Ovary (tissue), 9 donors: ENCODE results near the gene MAST1. TPM values are rescaled to one million over a fixed set of nuclear protein-coding genes. Genes with fewer than 3 reads are reported as not detected.
"Not testable (repeated sequence)": the region's sequence is repeated elsewhere in the genome, so short reads cannot be mapped to it uniquely, and the experiment has no call there.

Source experiments
- DNase-seq, 5 donors: peaks; one replicate each; pipeline ENCODE4 v3.0.0-alpha.2; 2019 to 2020
- H3K27ac ChIP-seq, 2 donors: fragments of 200-600 bp; one replicate each; pipeline versions ENCODE4 v1.5.1 to v1.8.0; 2019 to 2022
- H3K27me3 ChIP-seq: fragments of 200-600 bp; one replicate; pipeline ENCODE4 v1.8.0; 2022
- H3K36me3 ChIP-seq: fragments of 200-600 bp; sonication (generic); one replicate; pipeline ENCODE4 v1.5.1; 2019
- H3K4me1 ChIP-seq: one replicate; pipeline ENCODE4 v1.8.1; 2013; ENCODE audit warnings: mild to moderate bottlenecking, moderate library complexity; ENCODE audit not compliant: insufficient read depth
- H3K4me3 ChIP-seq: fragments of 200-600 bp; sonication (generic); one replicate; pipeline ENCODE4 v1.5.1; 2017
- H3K9me3 ChIP-seq, 2 donors: fragments of 200-600 bp in 1 of 2; sonication (generic) in 1 of 2; one replicate each; pipeline versions ENCODE4 v1.5.1 to v1.8.1; 2013 to 2019; ENCODE audit warnings: mild to moderate bottlenecking in 1 of 2, moderate library complexity in 1 of 2
- EP300 ChIP-seq: sonication (generic); formaldehyde crosslinking; IDR thresholded peaks from one replicate; pipeline ENCODE4 v1.6.1; 2017; ENCODE audit warnings: antibody characterized with exemption
- POLR2A ChIP-seq: fragments of 450-650 bp; IDR thresholded peaks from one replicate; pipeline ENCODE4 v1.6.1; 2017; ENCODE audit warnings: antibody characterized with exemption, mild to moderate bottlenecking, moderate library complexity
- WGBS, 3 donors: extraction: QIAGEN DNeasy Blood & Tissue Kit in 1 of 3; methylation state at CpG; one replicate each; pipeline versions ENCODE4 v1.1.5 to v1.1.7; 2013 to 2017; 5-methylcytosine and 5-hydroxymethylcytosine counted together
- intact Hi-C, 4 donors: fragments of 100-400 bp; cut with DNase I; formaldehyde crosslinking; loops; one replicate each; pipeline versions ENCODE4 v1.11.0 to v1.15.1; 2022 to 2023
- polyA plus RNA-seq, 2 donors: library from polyadenylated mRNA; stranded (reverse); fragments of 200-250 nt in 1 of 2; fragments of 350-450 nt in 1 of 2; fragmentation: Illumina TruSeq in 1 of 2; extraction: RNeasy Lipid Tissue Mini Kit (QIAGEN cat#74804) in 1 of 2; gene quantifications; one replicate each; pipeline ENCODE4 v1.2.3, GENCODE V29; 2013 to 2014
- total RNA-seq, 7 donors: library from RNA; depleted of rRNA in 2 of 7; stranded (reverse); fragments of >200 nt in 2 of 7; fragmentation: NEBNext Ultra II Directional in 3 of 7; extraction: Animal tissue kit (Norgen Biotek cat#: 25700) in 3 of 7; gene quantifications; one replicate each; pipeline versions ENCODE4 v1.1.0 to v1.2.4, GENCODE V29; 2016 to 2023
- TF ChIP-seq, protein P1 (sequence below), 3 donors: fragments of 450-650 bp in 2 of 3; fragments of 200-600 bp in 1 of 3; IDR thresholded peaks; one replicate each; pipeline versions ENCODE4 v1.5.1 to v1.8.0; 2016 to 2022; ENCODE audit warnings: antibody characterized with exemption in 3 of 3, mild to moderate bottlenecking in 1 of 3
- donor health status: DM: no; HTN: no; CAD: no; lungs with moderate emphysema.
- donor health status: DM: no; HTN: no; CAD: no.
- donor health status: Bipolar disorder and iron deficiency.
- donor health status: DM: yes; HTN: yes; CAD: no.
- donor health status: DM: no; HTN: no; CAD: no.
- donor health status: DM: yes; HTN: yes; CAD: no.

Gene MAST1
- total and polyA plus RNA-seq, 9 donors, result 0.25 to 2.4 (median 1.1) TPM

DNA sequence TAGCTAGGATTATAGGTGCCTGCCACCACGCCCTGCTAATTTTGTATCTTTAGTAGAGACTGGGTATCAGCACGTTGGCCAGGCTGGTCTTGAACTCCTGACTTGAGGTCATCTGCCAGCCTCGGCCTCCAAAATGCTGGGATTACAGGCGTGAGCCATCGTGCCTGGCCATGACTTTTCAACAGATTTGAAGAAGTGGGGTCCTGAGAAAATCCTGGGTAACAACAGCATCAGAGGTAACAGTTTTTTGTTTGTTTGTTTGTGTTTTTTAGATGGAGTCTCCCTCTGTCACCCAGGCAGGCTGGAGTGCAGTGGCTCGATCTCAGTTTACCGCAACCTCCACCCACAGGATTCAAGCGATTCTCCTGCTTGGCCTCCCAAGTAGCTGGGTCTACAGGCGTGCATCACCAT lies 43.3 kb upstream of the MAST1 start:
- TF ChIP-seq EP300 (no peak), POLR2A (no peak)
- TF ChIP-seq, protein P1, sequence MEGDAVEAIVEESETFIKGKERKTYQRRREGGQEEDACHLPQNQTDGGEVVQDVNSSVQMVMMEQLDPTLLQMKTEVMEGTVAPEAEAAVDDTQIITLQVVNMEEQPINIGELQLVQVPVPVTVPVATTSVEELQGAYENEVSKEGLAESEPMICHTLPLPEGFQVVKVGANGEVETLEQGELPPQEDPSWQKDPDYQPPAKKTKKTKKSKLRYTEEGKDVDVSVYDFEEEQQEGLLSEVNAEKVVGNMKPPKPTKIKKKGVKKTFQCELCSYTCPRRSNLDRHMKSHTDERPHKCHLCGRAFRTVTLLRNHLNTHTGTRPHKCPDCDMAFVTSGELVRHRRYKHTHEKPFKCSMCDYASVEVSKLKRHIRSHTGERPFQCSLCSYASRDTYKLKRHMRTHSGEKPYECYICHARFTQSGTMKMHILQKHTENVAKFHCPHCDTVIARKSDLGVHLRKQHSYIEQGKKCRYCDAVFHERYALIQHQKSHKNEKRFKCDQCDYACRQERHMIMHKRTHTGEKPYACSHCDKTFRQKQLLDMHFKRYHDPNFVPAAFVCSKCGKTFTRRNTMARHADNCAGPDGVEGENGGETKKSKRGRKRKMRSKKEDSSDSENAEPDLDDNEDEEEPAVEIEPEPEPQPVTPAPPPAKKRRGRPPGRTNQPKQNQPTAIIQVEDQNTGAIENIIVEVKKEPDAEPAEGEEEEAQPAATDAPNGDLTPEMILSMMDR (IDR thresholded peaks at IDR 0.05), result no peak
- DNase-seq, result no peak
- no peak overlapping the region for H3K4me3 ChIP-seq
- no peaks in the 10 kb centered on the region for H3K36me3 ChIP-seq
- 87 to 93% (median 93%) methylated on average over 9 of the region's 9 CpGs for WGBS, 3 donors
- peaks cover 4% of the 10 kb centered on the region for H3K4me1 ChIP-seq
- H3K9me3 ChIP-seq, result no peaks in the 10 kb centered on the region
- H3K27ac ChIP-seq, result no peak overlapping the region
- intact Hi-C loops, result loop anchor here in 1 of 4 donors (5.0 kb wide), 1 partner anchor 33 kb away; no protein-coding TSS in a partner anchor
- H3K27me3 ChIP-seq, result no peaks in the 10 kb centered on the region

DNA sequence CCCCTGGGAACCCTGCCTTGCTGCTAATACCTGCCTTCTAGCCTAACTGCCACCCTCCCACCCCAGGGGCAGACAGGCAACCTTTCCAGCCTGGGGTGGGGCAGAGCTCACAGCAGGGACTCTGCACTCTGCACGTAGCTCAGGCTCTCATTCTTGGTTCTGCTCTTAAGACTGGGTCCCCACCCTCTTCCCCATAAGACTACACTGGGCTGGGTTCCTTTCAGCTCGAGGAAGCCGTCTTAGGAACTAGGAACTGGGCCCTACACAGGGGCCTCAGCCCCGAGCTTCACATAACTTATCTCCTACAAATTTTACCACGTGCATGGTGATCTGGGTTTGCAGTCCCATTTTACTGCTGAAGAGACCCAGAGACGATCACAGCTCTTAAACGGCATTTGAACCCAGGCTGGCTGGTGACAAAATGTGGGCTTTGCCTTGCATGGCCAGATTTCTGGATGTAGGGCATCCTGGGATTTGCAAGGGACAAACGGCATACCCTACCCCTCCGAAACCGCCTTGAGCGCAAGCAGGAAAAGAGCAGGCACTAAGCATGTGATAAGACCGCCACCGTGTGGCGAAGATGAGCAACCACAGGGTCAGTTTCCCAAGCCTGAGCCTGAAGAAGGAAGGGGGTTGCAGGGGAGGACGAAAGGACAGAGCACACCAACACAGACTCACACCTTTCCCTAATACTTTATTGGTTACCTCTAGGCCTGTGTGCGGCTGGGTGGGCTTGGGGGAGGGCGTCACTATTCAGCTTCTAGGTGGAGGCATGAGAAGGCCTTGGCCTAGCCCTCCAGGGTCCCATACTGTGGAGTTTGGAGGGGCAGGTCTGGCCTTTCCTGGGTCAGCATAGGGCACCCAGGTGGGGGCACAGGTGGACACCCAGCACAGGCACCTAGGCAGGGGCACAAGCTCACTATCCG lies 41.9 kb upstream of the MAST1 start:
- H3K36me3 ChIP-seq, result no peaks in the 10 kb centered on the region
- H3K27ac ChIP-seq, result peak overlapping the region in 1 of 2 donors; percentile 42
- no peak overlapping the region for H3K4me3 ChIP-seq
- WGBS, 3 donors, result 7 to 9% (median 7%) methylated on average over 18 of the region's 18 CpGs
- intact Hi-C loops, result loop anchor here in 3 of 4 donors (1.0 to 5.0 kb wide), 3 partner anchors 19 to 34 kb away; no protein-coding TSS in a partner anchor
- H3K4me1 ChIP-seq, result peaks cover 4% of the 10 kb centered on the region
- no peaks in the 10 kb centered on the region for H3K9me3 ChIP-seq
- TF ChIP-seq EP300 (no peak), POLR2A (peak; percentile 21)
- TF ChIP-seq, protein P1 (IDR thresholded peaks at IDR 0.05), result peak; percentile 89 to 96 (median 94)
- DNase-seq, result peak; percentile 73 to 83 (median 81)
- no peaks in the 10 kb centered on the region for H3K27me3 ChIP-seq

DNA sequence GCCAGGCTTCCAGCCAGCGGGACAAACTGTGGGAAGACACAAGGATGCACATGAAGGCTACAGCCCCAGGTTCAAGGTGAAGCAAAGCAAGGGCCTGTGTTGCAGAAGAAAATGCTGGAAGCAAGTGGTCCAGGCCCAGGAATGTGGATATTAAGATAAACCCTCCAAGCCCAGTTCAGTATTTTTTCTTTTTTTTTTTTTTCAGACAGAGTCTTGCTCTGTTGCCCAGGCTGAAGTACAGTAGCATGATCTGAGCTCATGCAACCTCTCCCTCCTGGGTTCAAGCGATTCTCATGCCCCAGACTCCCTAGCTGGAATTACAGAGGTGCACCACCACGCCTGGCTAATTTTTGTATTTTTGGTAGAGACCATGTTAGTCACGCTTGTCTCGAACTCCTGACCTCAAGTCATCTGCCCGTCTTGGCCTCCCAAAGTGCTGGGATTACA lies 41.2 kb upstream of the MAST1 start:
- peaks cover 4% of the 10 kb centered on the region for H3K4me1 ChIP-seq
- no peaks in the 10 kb centered on the region for H3K36me3 ChIP-seq
- WGBS, 3 donors, result 88 to 91% (median 89%) methylated on average over 6 of the region's 6 CpGs
- H3K27ac ChIP-seq, result no peak overlapping the region
- intact Hi-C loops, result loop anchor here in 3 of 4 donors (2.0 to 5.0 kb wide), 2 partner anchors 20 to 35 kb away; no protein-coding TSS in a partner anchor
- no peaks in the 10 kb centered on the region for H3K27me3 ChIP-seq
- H3K9me3 ChIP-seq, result no peaks in the 10 kb centered on the region
- no peak overlapping the region for H3K4me3 ChIP-seq
- TF ChIP-seq EP300 (no peak), POLR2A (no peak)
- TF ChIP-seq, protein P1 (IDR thresholded peaks at IDR 0.05), result no peak
- peak in 2 of 5 donors; percentile 20 to 32 for DNase-seq

DNA sequence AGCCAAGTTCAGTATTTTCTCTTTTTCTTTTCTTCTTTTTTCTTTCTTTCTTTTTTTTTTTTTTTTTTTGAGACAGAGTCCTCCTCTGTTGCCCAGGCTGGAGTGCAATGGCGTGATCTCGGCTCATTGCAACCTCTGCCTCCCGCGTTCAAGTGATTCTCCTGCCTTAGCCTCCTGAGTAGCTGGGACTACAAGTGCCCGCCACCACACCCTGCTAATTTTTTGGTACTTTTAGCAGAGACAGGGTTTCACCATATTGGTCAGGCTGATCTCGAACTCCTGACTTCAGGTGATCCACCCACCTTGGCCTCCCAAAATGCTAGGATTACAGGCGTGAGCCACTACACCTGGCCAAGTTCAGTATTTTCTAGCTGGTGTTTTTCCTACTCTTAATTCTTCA lies 40.7 kb upstream of the MAST1 start:
- not testable (repeated sequence) for H3K4me1 ChIP-seq
- 90 to 94% (median 93%) methylated on average over 7 of the region's 7 CpGs for WGBS, 3 donors

More for the DNA sequence above, 40.7 kb upstream of the MAST1 start:
- not testable (repeated sequence) for H3K36me3 ChIP-seq, H3K27ac ChIP-seq, H3K9me3 ChIP-seq, H3K27me3 ChIP-seq, H3K4me3 ChIP-seq
- DNase-seq, result peak in 1 of 5 donors; percentile 27
- intact Hi-C loops, result loop anchor here in 3 of 4 donors (2.0 to 5.0 kb wide), 2 partner anchors 21 to 35 kb away; no protein-coding TSS in a partner anchor
